ENCODE measurements around the gene CLIC4. TPM values are rescaled to one million over a fixed set of nuclear protein-coding genes. Genes with fewer than 3 reads are reported as not detected.

Gene CLIC4
- total RNA-seq, 3 donors from 2014 or later (not counting 1 experiment from before 2014, with no cell fraction given): 3.8 to 11.5 (median 5.0) TPM

DNA sequence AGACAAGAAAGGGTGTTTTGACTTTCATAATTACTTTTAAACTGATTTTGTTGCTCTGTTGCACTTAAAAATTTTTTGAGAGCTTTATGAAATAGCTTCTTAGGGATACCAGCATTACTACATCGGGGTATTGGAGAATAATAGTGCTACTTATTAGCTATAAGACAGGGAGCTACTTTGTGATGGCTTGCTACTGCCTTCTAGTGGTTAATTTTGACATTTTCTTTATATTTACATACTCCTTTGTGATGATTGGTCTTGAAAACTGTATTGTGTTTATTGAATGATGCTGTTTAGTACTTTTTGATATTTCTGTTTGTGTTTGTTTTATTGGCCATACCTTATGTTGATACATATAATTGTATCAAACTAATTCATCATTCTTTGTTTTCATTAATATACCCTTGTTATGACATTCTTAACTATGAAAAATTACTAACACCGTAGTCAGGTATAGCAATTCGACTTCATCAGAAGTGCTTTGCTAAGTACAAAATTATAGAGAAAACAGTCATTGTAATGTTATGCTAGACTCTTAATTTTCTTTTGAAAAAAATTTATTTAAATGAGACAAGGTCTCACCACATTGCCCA, 85.5 kb downstream of the CLIC4 start:
- no peak overlapping the region for H3K27ac ChIP-seq (ENCODE audit: low read length)
- Mint-ChIP-seq H3K27ac (no peak overlapping the region), H3K27me3 (ENCODE audit: low read depth in 2 of 2) (peaks cover 0 to 3% of the 10 kb centered on the region in 2 donors), H3K4me3 (no peak overlapping the region), H3K36me3 (no peaks in the 10 kb centered on the region), H3K4me1 (peaks cover 0 to 4% of the 10 kb centered on the region in 2 donors), H3K9me3 (no peaks in the 10 kb centered on the region)
- peak in 1 of 2 donors; percentile 76 for DNase-seq
- ATAC-seq: peak; percentile 72 to 75 (median 74)
- H3K36me3 ChIP-seq (ENCODE audit: control insufficient read depth, insufficient read depth, low read length): no peaks in the 10 kb centered on the region
- intact Hi-C loops (cut with micrococcal nuclease): loop anchor here (2.0 kb wide), 1 partner anchor 142 kb away; no protein-coding TSS in a partner anchor
- no peak overlapping the region for H3K4me3 ChIP-seq (ENCODE audit: low read length)
- 60% methylated on average over 1 of the region's 3 CpGs for WGBS (ENCODE audit: insufficient coverage)
- H3K27me3 ChIP-seq (ENCODE audit: control insufficient read depth, insufficient read depth, low read length): no peaks in the 10 kb centered on the region
- no peaks in the 10 kb centered on the region for H3K9me3 ChIP-seq (ENCODE audit: control insufficient read depth, insufficient read depth, low read length)
- TF ChIP-seq, protein P1, sequence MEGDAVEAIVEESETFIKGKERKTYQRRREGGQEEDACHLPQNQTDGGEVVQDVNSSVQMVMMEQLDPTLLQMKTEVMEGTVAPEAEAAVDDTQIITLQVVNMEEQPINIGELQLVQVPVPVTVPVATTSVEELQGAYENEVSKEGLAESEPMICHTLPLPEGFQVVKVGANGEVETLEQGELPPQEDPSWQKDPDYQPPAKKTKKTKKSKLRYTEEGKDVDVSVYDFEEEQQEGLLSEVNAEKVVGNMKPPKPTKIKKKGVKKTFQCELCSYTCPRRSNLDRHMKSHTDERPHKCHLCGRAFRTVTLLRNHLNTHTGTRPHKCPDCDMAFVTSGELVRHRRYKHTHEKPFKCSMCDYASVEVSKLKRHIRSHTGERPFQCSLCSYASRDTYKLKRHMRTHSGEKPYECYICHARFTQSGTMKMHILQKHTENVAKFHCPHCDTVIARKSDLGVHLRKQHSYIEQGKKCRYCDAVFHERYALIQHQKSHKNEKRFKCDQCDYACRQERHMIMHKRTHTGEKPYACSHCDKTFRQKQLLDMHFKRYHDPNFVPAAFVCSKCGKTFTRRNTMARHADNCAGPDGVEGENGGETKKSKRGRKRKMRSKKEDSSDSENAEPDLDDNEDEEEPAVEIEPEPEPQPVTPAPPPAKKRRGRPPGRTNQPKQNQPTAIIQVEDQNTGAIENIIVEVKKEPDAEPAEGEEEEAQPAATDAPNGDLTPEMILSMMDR (IDR thresholded peaks at IDR 0.05): peak; percentile 93
- no peaks in the 10 kb centered on the region for H3K4me1 ChIP-seq (ENCODE audit: control insufficient read depth, insufficient read depth, low read length)

DNA sequence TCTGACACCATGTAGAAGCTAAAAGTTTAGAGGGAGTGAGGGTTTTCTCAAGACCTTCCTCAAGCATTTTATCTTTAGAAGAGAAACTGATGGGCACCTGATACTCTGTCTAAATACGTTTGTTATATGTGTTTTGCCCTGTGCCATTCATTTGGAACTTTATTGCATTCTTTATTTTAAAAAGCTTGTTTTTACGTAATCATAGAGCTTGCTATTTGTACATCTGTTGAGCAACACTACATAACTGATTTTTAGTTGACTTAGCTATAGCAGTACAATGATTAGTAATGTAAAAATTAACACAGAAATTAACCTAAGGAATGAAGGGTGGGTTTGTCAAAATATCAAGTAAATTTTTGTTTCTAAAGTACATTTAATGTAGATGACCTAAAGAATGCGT, 96.3 kb downstream of the CLIC4 start:
- DNase-seq: no peak
- Histone ChIP-seq H3K9me3 (ENCODE audit: control insufficient read depth, insufficient read depth, low read length) (no peaks in the 10 kb centered on the region), H3K36me3 (ENCODE audit: control insufficient read depth, insufficient read depth, low read length) (no peaks in the 10 kb centered on the region), H3K27ac (ENCODE audit: low read length) (no peak overlapping the region), H3K4me3 (ENCODE audit: low read length) (no peak overlapping the region), H3K4me1 (ENCODE audit: control insufficient read depth, insufficient read depth, low read length) (peaks cover under 1% of the 10 kb centered on the region), H3K27me3 (ENCODE audit: control insufficient read depth, insufficient read depth, low read length) (no peaks in the 10 kb centered on the region)
- TF ChIP-seq, protein P1 (IDR thresholded peaks at IDR 0.05): no peak
- Mint-ChIP-seq H3K36me3 (no peaks in the 10 kb centered on the region), H3K4me3 (no peak overlapping the region), H3K27me3 (ENCODE audit: low read depth in 2 of 2) (no peaks in the 10 kb centered on the region), H3K4me1 (peaks cover 8 to 10% of the 10 kb centered on the region in 2 donors), H3K9me3 (no peaks in the 10 kb centered on the region), H3K27ac (no peak overlapping the region)
- intact Hi-C loops (cut with micrococcal nuclease): no loop called here
- no peak for ATAC-seq
- WGBS (ENCODE audit: insufficient coverage): 80% methylated on average over 1 of the region's 3 CpGs

DNA sequence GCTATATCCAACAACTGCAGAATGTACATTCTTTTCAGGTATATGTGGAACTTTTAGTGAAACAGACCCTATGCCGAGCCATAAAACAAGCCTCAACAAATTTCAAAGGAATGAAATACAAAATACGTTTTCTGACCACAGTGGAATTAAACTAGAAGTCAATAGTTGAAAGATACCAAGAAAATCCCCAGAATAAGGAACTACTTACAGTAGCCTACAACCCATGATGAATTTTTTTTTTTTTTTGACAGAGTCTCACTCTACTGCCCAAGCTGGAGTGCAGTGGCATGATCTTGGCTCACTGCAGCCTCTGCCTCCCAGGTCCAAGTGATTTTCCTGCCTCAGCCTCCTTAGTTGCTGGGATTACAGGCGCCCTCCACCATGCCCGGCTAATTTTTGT, 101.4 kb downstream of the CLIC4 start:
- peak overlapping the region; percentile 25 for H3K4me3 Mint-ChIP-seq
- Histone ChIP-seq H3K27me3 (ENCODE audit: control insufficient read depth, insufficient read depth, low read length) (no peaks in the 10 kb centered on the region), H3K4me3 (ENCODE audit: low read length) (no peak overlapping the region), H3K27ac (ENCODE audit: low read length) (no peak overlapping the region), H3K36me3 (ENCODE audit: control insufficient read depth, insufficient read depth, low read length) (no peaks in the 10 kb centered on the region), H3K4me1 (ENCODE audit: control insufficient read depth, insufficient read depth, low read length) (peaks cover 31% of the 10 kb centered on the region), H3K9me3 (ENCODE audit: control insufficient read depth, insufficient read depth, low read length) (no peaks in the 10 kb centered on the region)
- intact Hi-C loops (cut with micrococcal nuclease): loop anchor here (5.0 kb wide), 1 partner anchor 301 kb away; no protein-coding TSS in a partner anchor
- H3K27me3 Mint-ChIP-seq (ENCODE audit: low read depth in 2 of 2): no peaks in the 10 kb centered on the region
- peak overlapping the region; percentile 86 to 88 for H3K27ac Mint-ChIP-seq
- no peak for ATAC-seq
- TF ChIP-seq, protein P1 (IDR thresholded peaks at IDR 0.05): no peak
- H3K9me3 Mint-ChIP-seq: no peaks in the 10 kb centered on the region
- no peak for DNase-seq
- peaks cover 24 to 41% of the 10 kb centered on the region in 2 donors for H3K4me1 Mint-ChIP-seq
- WGBS (ENCODE audit: insufficient coverage): 96% methylated on average over 3 of the region's 4 CpGs
- H3K36me3 Mint-ChIP-seq: no peaks in the 10 kb centered on the region

Measured in natural killer cell (primary cell).